Ectodermal cell (in vitro differentiated cells): ENCODE data around the gene VPS45.

Source experiments
- H3K27ac ChIP-seq: 2 replicates; pipeline ENCODE4 v1.7.0; 2013; ENCODE audit warnings: mild to moderate bottlenecking, low read depth, low read length; ENCODE audit not compliant: insufficient read depth, poor library complexity, severe bottlenecking
- H3K27me3 ChIP-seq: 2 replicates; pipeline ENCODE4 v1.7.0; 2013; ENCODE audit warnings: mild to moderate bottlenecking, low read length; ENCODE audit not compliant: insufficient read depth, control insufficient read depth, poor library complexity, severe bottlenecking
- H3K36me3 ChIP-seq: one replicate; pipeline ENCODE4 v1.7.0; 2013; ENCODE audit warnings: low read length; ENCODE audit not compliant: control insufficient read depth, insufficient read depth
- H3K4me1 ChIP-seq: one replicate; pipeline ENCODE4 v1.7.0; 2013; ENCODE audit warnings: low read length; ENCODE audit not compliant: control insufficient read depth, insufficient read depth
- H3K4me3 ChIP-seq: 2 replicates; pipeline ENCODE4 v1.7.0; 2013; ENCODE audit warnings: low read depth, low read length, control low read depth; ENCODE audit not compliant: insufficient read depth
- H3K9me3 ChIP-seq: 2 replicates; pipeline ENCODE4 v1.7.0; 2013; ENCODE audit warnings: mild to moderate bottlenecking, low read length, moderate library complexity; ENCODE audit not compliant: control insufficient read depth
- WGBS, 2 experiments: methylation state at CpG; one replicate each; pipeline ENCODE4 v1.1.7; 2013; ENCODE audit warnings: missing lambda C conversion rate in 2 of 2; 5-methylcytosine and 5-hydroxymethylcytosine counted together

VPS45 gene

GRCh38 chr1:150155413-150156071 lies 88.0 kb downstream of the VPS45 start:
- WGBS, 2 experiments: 96% methylated on average over 13 of the region's 13 CpGs

GRCh38 chr1:150156868-150157603 lies 89.5 kb downstream of the VPS45 start:
- Histone ChIP-seq H3K27ac (no peak overlapping the region), H3K27me3 (no peaks in the 10 kb centered on the region), H3K4me3 (no peak overlapping the region), H3K9me3 (no peaks in the 10 kb centered on the region), H3K36me3 (peaks cover 65% of the 10 kb centered on the region), H3K4me1 (peaks cover 21% of the 10 kb centered on the region)
- 95% methylated on average over 16 of the region's 16 CpGs for WGBS, 2 experiments

More at GRCh38 chr1:150155413-150156071, 88.0 kb downstream of the VPS45 start:
- Histone ChIP-seq H3K9me3 (no peaks in the 10 kb centered on the region), H3K27me3 (no peaks in the 10 kb centered on the region), H3K4me3 (no peak overlapping the region), H3K36me3 (peaks cover 63% of the 10 kb centered on the region), H3K4me1 (peaks cover 9% of the 10 kb centered on the region), H3K27ac (no peak overlapping the region)

DNA sequence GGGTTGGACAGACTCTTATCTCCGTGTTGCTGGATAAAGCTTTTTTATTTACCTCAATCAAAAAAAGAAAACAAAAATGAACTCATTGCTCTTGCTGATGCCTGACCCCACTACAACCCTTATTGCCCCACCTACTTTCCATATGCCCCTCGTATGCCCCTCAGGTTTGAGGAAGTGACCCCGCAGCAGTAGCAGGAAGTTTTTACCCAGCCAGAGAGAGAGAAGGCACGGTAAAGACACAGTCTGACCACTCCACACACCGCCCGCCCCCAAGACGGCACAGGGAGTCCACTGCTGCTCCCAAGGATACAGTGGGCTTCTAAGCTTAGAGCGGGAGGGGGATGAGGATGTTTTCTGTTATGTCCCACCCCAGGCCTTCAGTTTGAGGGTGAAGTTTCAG lies 92.0 kb downstream of the VPS45 start:
- Histone ChIP-seq H3K36me3 (peaks cover 56% of the 10 kb centered on the region), H3K27me3 (no peaks in the 10 kb centered on the region), H3K27ac (no peak overlapping the region), H3K4me3 (no peak overlapping the region), H3K9me3 (no peaks in the 10 kb centered on the region), H3K4me1 (peaks cover 33% of the 10 kb centered on the region)
- WGBS, 2 experiments: 95 to 98% methylated on average over 8 of the region's 8 CpGs

DNA sequence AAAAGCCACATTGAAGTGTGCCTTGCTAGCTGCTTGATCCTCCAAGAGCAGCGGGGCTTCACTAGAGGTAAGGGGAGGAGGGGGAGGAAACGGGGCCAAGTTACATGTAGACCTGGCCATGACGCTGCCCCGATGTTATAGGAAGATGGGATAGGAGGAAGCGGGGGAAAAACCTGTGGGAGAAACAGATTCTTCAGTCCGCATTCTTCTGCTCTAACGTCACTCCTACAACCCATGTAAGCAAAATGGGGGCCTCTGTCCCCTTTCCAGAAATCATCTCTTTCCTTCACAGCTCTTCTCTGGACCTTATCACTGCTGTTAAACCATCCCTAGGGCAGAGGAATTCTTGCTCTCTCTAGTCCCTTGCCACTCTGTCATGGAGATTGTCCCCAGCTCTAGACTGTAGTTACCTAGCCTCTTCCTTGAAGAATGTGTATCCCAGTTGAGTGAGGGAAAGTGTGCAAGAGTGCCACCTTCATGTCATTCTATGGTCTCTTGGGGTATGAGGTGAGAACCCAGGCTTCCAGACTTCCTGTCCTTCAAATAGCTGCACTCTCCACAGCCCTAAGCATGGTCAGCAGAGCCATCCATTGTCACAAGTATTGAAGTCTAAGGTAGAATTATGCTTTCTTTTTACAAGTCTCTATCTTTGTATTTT lies 93.5 kb downstream of the VPS45 start:
- 78 to 87% methylated on average over 7 of the region's 7 CpGs for WGBS, 2 experiments
- H3K27me3 ChIP-seq: no peaks in the 10 kb centered on the region
- peaks cover 33% of the 10 kb centered on the region for H3K4me1 ChIP-seq
- no peak overlapping the region for H3K4me3 ChIP-seq
- H3K36me3 ChIP-seq: peaks cover 41% of the 10 kb centered on the region
- H3K27ac ChIP-seq: no peak overlapping the region
- no peaks in the 10 kb centered on the region for H3K9me3 ChIP-seq

- Histone ChIP-seq H3K27me3 (no peaks in the 10 kb centered on the region), H3K9me3 (no peaks in the 10 kb centered on the region), H3K4me3 (peak overlapping the region; percentile 14), H3K4me1 (peaks cover 33% of the 10 kb centered on the region), H3K27ac (peak overlapping the region; percentile 95), H3K36me3 (peaks cover 33% of the 10 kb centered on the region)
- WGBS, 2 experiments: 72 to 77% methylated on average over 9 of the region's 9 CpGs
Measured at GRCh38 chr1:150161747-150162581, 94.4 kb downstream of the VPS45 start.

DNA sequence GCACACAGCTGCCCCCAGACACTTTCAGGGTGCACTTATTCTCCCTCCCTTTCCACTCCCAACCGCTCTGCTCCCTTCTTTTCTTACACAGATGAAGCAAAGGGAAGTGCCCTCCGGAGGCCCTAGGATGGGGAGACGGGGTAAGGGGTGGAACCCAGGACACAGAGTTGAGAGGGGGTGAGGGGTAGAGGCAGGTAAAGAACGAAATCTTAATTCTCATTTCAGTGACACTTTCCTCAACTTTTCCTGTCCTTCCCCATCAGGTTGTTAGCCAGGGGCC lies 94.9 kb downstream of the VPS45 start:
- no peaks in the 10 kb centered on the region for H3K27me3 ChIP-seq
- WGBS, 2 experiments: 20 to 31% methylated on average over 2 to 4 of the region's 4 CpGs
- H3K4me3 ChIP-seq: peak overlapping the region; percentile 14
- H3K9me3 ChIP-seq: no peaks in the 10 kb centered on the region
- H3K27ac ChIP-seq: peak overlapping the region; percentile 95
- peaks cover 28% of the 10 kb centered on the region for H3K36me3 ChIP-seq
- H3K4me1 ChIP-seq: peaks cover 33% of the 10 kb centered on the region

DNA sequence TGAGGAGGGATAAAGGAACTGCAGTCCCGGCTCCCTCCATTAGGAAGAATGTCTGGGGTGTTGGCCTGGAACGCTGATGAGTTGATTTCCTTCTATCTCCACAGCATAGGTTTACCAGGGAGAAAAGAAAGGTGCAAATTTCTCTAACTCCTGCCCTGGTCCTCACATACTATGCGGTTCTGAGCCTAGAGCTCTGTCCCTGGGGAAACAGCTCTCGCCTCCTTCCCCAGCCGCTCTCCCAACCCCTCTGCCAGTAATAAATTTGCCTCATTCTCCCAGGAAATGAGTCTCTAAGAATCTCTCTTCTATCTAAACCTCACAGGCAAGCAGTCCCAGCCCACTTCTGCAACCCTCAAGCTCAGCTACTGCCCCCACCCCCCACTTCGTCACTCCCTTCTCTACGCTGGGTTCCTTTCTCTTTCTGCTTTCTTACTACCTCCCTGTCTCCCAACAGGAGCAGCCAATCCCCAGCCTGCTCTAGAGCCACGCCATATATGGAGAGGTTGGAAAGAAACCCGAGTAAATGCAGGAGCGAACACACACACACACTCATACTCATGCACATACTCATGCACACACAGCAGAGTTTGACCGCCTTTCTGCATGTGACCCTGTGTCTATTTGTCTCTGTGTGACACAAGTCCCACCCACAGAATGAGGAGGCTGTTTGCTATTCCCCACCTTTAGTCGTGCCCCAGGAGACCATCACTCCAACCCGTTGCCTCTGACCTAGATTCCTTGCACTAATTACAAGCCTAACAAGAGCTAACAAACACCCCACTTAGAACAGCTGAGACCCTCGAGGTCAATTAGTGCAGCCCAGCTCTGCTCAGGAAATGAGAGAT lies 95.5 kb downstream of the VPS45 start:
- H3K27me3 ChIP-seq: no peaks in the 10 kb centered on the region
- H3K27ac ChIP-seq: peak overlapping the region; percentile 95
- 11 to 12% methylated on average over 14 of the region's 14 CpGs for WGBS, 2 experiments
- H3K4me1 ChIP-seq: peaks cover 33% of the 10 kb centered on the region
- H3K9me3 ChIP-seq: no peaks in the 10 kb centered on the region
- H3K4me3 ChIP-seq: peak overlapping the region; percentile 14
- H3K36me3 ChIP-seq: peaks cover 23% of the 10 kb centered on the region

DNA sequence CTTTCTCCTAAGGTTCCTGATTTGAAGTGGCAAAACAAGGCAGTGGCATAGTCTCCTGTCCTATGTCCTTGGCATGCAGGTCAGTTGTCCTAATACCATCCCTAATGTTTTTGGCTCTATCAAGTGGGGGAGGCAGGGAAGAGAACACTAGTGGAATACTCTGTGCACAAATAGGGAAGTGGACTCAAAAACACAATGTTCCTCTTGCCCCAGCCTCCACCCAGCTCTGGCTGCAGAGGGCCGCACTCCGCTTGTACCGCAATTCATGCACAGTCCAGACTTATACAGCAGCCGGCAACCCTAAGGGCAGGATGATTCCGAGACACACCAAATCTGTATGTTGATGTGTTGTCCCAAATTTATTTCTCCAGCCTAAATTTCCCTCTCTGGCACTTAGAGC lies 96.6 kb downstream of the VPS45 start:
- Histone ChIP-seq H3K27me3 (no peaks in the 10 kb centered on the region), H3K4me1 (peaks cover 33% of the 10 kb centered on the region), H3K36me3 (peaks cover 13% of the 10 kb centered on the region), H3K9me3 (no peaks in the 10 kb centered on the region), H3K27ac (no peak overlapping the region), H3K4me3 (no peak overlapping the region)
- 89 to 99% methylated on average over 5 of the region's 5 CpGs for WGBS, 2 experiments

GRCh38 chr1:150164779-150165178 lies 97.2 kb downstream of the VPS45 start:
- Histone ChIP-seq H3K27me3 (no peaks in the 10 kb centered on the region), H3K9me3 (no peaks in the 10 kb centered on the region), H3K36me3 (peaks cover 7% of the 10 kb centered on the region), H3K27ac (no peak overlapping the region), H3K4me3 (no peak overlapping the region), H3K4me1 (peaks cover 33% of the 10 kb centered on the region)
- WGBS, 2 experiments: 92 to 93% methylated on average over 5 of the region's 5 CpGs
